ENCODE data around the gene RASGRF1. TPM values are rescaled to one million over a fixed set of nuclear protein-coding genes. Genes with fewer than 3 reads are reported as not detected.

Gene RASGRF1
- total RNA-seq, 4 donors from 2014 or later: not detected

DNA sequence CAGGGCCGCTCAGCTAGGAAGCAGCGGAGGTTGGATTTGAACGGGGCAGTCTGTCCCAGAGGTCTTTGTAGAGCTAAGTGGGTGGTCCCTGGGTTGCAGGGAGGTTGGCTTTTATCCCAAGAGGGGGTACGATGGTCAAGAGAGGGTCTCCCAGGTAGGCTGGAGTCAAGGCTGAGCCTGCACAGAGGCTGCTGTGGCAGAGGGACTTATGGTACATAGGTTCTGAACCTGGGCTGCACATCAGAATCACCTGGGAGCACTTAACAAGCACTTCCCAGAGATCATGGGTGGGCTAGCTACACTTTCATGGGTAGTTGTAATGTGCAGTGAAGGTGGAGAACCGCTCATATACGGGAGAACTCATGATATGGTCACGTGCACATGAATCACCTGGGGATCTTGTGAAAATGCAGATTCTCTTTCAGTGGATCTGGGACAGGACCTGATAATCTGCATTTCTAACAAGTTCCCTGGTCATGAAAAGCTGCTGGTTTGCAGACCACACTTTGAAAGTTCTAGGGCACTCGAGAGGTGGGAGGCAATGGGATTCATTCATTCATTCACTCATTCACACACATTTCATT is 2.9 kb upstream of the RASGRF1 start:
- H3K4me3 ChIP-seq: no peak overlapping the region
- H3K27me3 ChIP-seq: peaks cover 51 to 58% (median 54%) of the 10 kb centered on the region in 3 donors
- no peak for ATAC-seq

DNA sequence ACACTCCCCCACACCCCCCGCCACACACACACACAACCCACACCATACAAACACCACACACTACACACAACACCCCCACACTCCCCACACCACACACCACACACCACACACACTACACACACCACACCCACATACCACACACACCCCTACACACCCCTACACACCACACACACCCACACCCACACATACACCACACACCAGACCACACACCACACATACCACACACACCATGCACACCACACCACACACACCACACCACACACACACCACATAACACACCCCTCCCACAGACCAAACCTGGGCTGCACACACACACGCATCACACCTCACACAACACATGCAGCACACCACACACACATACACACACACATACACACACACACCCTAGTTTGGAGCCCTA is 1.8 kb upstream of the RASGRF1 start:
- peaks cover 4 to 12% of the 10 kb centered on the region in 2 donors for H3K4me1 ChIP-seq
- no peaks in the 10 kb centered on the region for H3K36me3 ChIP-seq
- DNase-seq (no peak), ATAC-seq (no peak)
- no peak overlapping the region for H3K27ac ChIP-seq
- TF ChIP-seq POLR2A (IDR thresholded peaks at IDR 0.05): no peak
- TF ChIP-seq, protein P1, sequence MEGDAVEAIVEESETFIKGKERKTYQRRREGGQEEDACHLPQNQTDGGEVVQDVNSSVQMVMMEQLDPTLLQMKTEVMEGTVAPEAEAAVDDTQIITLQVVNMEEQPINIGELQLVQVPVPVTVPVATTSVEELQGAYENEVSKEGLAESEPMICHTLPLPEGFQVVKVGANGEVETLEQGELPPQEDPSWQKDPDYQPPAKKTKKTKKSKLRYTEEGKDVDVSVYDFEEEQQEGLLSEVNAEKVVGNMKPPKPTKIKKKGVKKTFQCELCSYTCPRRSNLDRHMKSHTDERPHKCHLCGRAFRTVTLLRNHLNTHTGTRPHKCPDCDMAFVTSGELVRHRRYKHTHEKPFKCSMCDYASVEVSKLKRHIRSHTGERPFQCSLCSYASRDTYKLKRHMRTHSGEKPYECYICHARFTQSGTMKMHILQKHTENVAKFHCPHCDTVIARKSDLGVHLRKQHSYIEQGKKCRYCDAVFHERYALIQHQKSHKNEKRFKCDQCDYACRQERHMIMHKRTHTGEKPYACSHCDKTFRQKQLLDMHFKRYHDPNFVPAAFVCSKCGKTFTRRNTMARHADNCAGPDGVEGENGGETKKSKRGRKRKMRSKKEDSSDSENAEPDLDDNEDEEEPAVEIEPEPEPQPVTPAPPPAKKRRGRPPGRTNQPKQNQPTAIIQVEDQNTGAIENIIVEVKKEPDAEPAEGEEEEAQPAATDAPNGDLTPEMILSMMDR (IDR thresholded peaks at IDR 0.05 in 4 of 5, conservative IDR thresholded peaks at IDR 0.05 in 1 of 5): no peak
- in situ Hi-C loops (cut with MboI; ENCODE audit: low sequenced_read_pairs in 4 of 4): no loop called here
- H3K9me3 ChIP-seq: no peaks in the 10 kb centered on the region
- intact Hi-C loops (cut with DNase I; ENCODE audit: low total_unique reads): no loop called here
- H3K27me3 ChIP-seq: peaks cover 58 to 65% (median 61%) of the 10 kb centered on the region in 3 donors
- H3K4me3 ChIP-seq: no peak overlapping the region

More for the DNA sequence above, 2.9 kb upstream of the RASGRF1 start:
- TF ChIP-seq, protein P1 (IDR thresholded peaks at IDR 0.05 in 4 of 5, conservative IDR thresholded peaks at IDR 0.05 in 1 of 5): no peak
- TF ChIP-seq POLR2A (IDR thresholded peaks at IDR 0.05): no peak
- no peaks in the 10 kb centered on the region for H3K9me3 ChIP-seq
- in situ Hi-C loops (cut with MboI; ENCODE audit: low sequenced_read_pairs in 4 of 4): no loop called here
- H3K27ac ChIP-seq: no peak overlapping the region
- intact Hi-C loops (cut with DNase I; ENCODE audit: low total_unique reads): no loop called here
- H3K36me3 ChIP-seq: no peaks in the 10 kb centered on the region
- DNase-seq: no peak
- peaks cover 4 to 12% of the 10 kb centered on the region in 2 donors for H3K4me1 ChIP-seq

DNA sequence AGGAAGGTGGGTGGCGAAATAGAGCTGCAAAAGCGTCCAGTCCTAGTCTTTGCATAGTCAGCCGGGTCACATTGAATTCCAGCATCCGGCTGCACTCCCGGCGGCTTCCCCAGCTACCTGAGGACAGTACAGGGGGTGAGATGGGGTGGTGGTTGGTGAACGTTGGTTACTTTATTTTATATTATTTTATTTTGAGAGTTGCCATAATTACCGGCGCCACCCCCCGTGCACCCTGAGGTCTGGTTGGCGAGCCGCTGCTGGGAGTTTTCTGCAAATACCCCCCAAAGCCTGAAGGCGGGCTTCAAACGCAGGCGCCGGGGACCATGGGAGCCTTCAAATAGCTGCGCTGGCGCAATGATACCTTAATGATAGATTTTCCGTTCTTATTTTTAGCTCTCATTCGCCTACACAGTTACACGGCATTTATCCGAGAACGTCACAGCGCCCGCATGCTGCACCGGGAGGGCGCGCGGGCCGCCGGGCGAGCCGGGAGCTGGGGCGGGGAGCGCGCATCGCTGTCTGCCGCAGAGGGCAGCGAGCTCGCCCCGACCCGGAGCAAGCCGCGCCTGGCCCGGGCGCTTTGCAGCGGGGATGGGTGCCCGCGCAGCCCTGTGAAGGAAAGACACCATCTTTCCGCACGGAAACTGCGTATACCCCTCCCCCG is 756 bp upstream of the RASGRF1 start:
- H3K27ac ChIP-seq: no peak overlapping the region
- no peak for ATAC-seq
- intact Hi-C loops (cut with DNase I; ENCODE audit: low total_unique reads): no loop called here
- peaks cover 4 to 12% of the 10 kb centered on the region in 2 donors for H3K4me1 ChIP-seq
- peaks cover 63 to 71% (median 66%) of the 10 kb centered on the region in 3 donors for H3K27me3 ChIP-seq
- H3K9me3 ChIP-seq: no peaks in the 10 kb centered on the region
- DNase-seq: no peak
- no peak for TF ChIP-seq POLR2A (IDR thresholded peaks at IDR 0.05)
- TF ChIP-seq, protein P1 (IDR thresholded peaks at IDR 0.05 in 4 of 5, conservative IDR thresholded peaks at IDR 0.05 in 1 of 5): no peak
- no peaks in the 10 kb centered on the region for H3K36me3 ChIP-seq
- peak overlapping the region in 2 of 4 donors; percentile 26 to 31 for H3K4me3 ChIP-seq
- in situ Hi-C loops (cut with MboI; ENCODE audit: low sequenced_read_pairs in 4 of 4): no loop called here

DNA sequence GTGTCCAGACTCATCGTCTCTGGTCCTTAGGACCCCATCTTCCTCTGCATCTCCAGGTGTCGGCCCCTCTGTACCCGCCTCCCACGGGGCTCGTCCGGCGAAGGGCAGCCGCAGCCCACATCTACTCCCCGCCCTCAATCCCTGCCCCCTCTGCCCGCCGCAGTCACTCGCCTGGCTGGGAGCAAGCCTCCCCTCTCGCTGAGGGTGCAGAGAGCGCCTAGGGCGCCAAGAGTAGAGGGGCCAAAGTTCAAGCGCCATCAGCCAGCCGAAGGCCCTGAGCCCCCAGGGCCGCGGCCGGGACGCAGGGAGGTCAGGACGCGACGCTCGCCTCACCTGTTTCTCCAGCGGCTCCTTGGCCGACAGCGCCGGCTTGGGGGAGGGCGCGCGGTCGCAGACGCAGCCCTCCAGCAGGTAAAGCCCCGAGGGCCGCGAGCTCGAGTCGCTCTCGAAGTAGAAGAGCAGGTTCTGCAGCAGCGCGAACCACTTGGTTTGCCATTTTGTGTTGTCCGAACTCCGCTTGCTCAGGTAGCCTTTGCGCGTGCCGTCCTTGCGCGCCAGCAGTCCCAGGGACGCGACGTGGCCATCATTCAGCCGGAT is 592 bp downstream of the RASGRF1 start:
- DNase-seq (no peak), ATAC-seq (no peak)
- H3K4me3 ChIP-seq: peak overlapping the region in 3 of 4 donors; percentile 22 to 28 (median 26)
- in situ Hi-C loops (cut with MboI; ENCODE audit: low sequenced_read_pairs in 4 of 4) (no loop called here), intact Hi-C loops (cut with DNase I; ENCODE audit: low total_unique reads) (no loop called here)
- H3K9me3 ChIP-seq: no peaks in the 10 kb centered on the region
- TF ChIP-seq, protein P1 (IDR thresholded peaks at IDR 0.05 in 4 of 5, conservative IDR thresholded peaks at IDR 0.05 in 1 of 5): no peak
- TF ChIP-seq POLR2A (IDR thresholded peaks at IDR 0.05): no peak
- H3K27ac ChIP-seq: no peak overlapping the region
- no peaks in the 10 kb centered on the region for H3K36me3 ChIP-seq
- H3K4me1 ChIP-seq: peaks cover 4 to 12% of the 10 kb centered on the region in 2 donors
- H3K27me3 ChIP-seq: peaks cover 68 to 82% (median 70%) of the 10 kb centered on the region in 3 donors
